Testis (tissue), 3 donors: Measurements from ENCODE around the gene C11orf54. TPM values are rescaled to one million over a fixed set of nuclear protein-coding genes. Genes with fewer than 3 reads are reported as not detected.

Experiments
- DNase-seq: peaks from one replicate; pipeline ENCODE4 v3.0.0-alpha.2; 2019
- H3K27ac ChIP-seq, 2 donors: fragments of 200-600 bp; sonication (generic); one replicate each; pipeline ENCODE4 v1.5.1; 2019
- H3K27me3 ChIP-seq: fragments of 200-600 bp; sonication (generic); one replicate; pipeline ENCODE4 v1.5.1; 2019
- H3K36me3 ChIP-seq: fragments of 200-600 bp; sonication (generic); one replicate; pipeline ENCODE4 v1.5.1; 2017; ENCODE audit warnings: low read depth; ENCODE audit errors: missing control alignments
- H3K4me1 ChIP-seq: fragments of 200-600 bp; sonication (generic); one replicate; pipeline ENCODE4 v1.5.1; 2019
- H3K4me3 ChIP-seq, 2 donors: fragments of 200-600 bp; sonication (generic); one replicate each; pipeline ENCODE4 v1.5.1; 2017 to 2019
- H3K9me3 ChIP-seq: fragments of 200-600 bp; sonication (generic); one replicate; pipeline ENCODE4 v1.5.1; 2017
- POLR2A ChIP-seq: fragments of 450-650 bp; IDR thresholded peaks from one replicate; pipeline ENCODE4 v1.6.1; 2017; ENCODE audit warnings: antibody characterized with exemption, mild to moderate bottlenecking, moderate library complexity
- WGBS, 2 donors: methylation state at CpG; one replicate each; pipeline ENCODE4 v1.1.5; 2018; 5-methylcytosine and 5-hydroxymethylcytosine counted together
- intact Hi-C: fragments of 100-400 bp; cut with DNase I; formaldehyde crosslinking; loops from one replicate; pipeline ENCODE4 v1.15.1; 2023; ENCODE audit warnings: low total_unique reads
- polyA plus RNA-seq: library from polyadenylated mRNA; stranded (reverse); fragments of 350-450 nt; fragmentation: Illumina TruSeq; extraction: RNeasy Lipid Tissue Mini Kit (QIAGEN cat#74804); gene quantifications from one replicate; pipeline ENCODE4 v1.2.3, GENCODE V29; 2014; ENCODE audit warnings: low read depth, low replicate concordance; ENCODE audit not compliant: insufficient read depth
- total RNA-seq, 2 donors: library from RNA; depleted of rRNA; stranded (reverse); fragments of >200 nt; gene quantifications; one replicate each; pipeline ENCODE4 v1.2.3, GENCODE V29; 2016
- TF ChIP-seq, protein P1 (sequence below), 3 experiments: fragments of 450-650 bp in 2 of 3; fragments of 200-600 bp in 1 of 3; sonication (generic) in 1 of 3; IDR thresholded peaks; one replicate each; pipeline ENCODE4 v1.5.1; 2016 to 2019; ENCODE audit warnings: antibody characterized with exemption in 3 of 3, mild to moderate bottlenecking in 2 of 3, moderate library complexity in 1 of 3

Gene C11orf54
- total and polyA plus RNA-seq, 3 donors from 2014 or later: 28.5 to 49.5 (median 32.6) TPM

DNA sequence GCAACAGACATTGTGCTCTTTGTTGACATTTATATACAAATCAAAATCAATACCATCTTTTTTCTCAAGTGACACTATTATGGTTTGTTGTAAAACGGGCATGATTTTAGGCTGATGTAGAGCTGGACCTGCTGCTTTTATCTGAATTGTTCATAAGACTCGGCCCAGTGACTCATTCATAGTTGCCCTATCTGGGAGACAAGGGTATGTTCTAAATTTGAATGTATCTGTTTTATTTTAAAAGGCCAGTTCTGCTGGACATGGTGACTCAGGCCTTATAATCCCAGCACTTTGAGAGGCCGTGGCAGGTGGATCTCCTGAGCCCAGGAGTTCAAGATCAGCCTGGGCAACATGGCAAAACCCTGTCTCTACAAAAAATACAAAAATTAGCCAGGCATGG is 40.6 kb upstream of the C11orf54 start:
- intact Hi-C loops: no loop called here
- no peak for DNase-seq
- H3K36me3 ChIP-seq: peaks cover 3% of the 10 kb centered on the region

DNA sequence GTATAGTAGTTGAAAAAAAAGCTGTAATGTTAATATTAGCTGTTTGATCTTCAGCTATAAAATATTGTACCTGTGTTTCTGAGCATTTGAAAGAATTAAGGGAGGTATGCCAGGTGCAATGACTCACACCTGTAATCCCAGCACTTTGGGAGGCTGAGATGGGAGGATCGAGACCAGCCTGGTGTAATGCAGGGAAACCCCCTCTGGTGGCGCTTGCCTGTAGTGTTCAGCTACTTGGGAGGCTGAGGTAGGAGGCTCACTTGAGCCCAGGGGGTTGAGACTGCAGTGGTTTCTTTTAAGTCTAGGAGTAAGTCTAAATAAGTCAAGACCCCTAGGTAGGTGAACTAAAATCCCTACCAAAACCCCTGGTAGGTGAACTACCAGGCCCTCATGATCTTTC is 37.2 kb upstream of the C11orf54 start:
- Histone ChIP-seq H3K27me3 (no peaks in the 10 kb centered on the region), H3K4me1 (no peaks in the 10 kb centered on the region), H3K36me3 (peaks cover 1% of the 10 kb centered on the region), H3K27ac (no peak overlapping the region), H3K4me3 (no peak overlapping the region), H3K9me3 (no peaks in the 10 kb centered on the region)
- no peak for TF ChIP-seq POLR2A
- TF ChIP-seq, protein P1, sequence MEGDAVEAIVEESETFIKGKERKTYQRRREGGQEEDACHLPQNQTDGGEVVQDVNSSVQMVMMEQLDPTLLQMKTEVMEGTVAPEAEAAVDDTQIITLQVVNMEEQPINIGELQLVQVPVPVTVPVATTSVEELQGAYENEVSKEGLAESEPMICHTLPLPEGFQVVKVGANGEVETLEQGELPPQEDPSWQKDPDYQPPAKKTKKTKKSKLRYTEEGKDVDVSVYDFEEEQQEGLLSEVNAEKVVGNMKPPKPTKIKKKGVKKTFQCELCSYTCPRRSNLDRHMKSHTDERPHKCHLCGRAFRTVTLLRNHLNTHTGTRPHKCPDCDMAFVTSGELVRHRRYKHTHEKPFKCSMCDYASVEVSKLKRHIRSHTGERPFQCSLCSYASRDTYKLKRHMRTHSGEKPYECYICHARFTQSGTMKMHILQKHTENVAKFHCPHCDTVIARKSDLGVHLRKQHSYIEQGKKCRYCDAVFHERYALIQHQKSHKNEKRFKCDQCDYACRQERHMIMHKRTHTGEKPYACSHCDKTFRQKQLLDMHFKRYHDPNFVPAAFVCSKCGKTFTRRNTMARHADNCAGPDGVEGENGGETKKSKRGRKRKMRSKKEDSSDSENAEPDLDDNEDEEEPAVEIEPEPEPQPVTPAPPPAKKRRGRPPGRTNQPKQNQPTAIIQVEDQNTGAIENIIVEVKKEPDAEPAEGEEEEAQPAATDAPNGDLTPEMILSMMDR (IDR thresholded peaks at IDR 0.05): peak in 1 of 3 experiments; percentile 11
- 95 to 100% methylated on average over 2 of the region's 2 CpGs for WGBS, 2 donors
- DNase-seq: no peak
- intact Hi-C loops: no loop called here

More for the DNA sequence above, 40.6 kb upstream of the C11orf54 start:
- TF ChIP-seq, protein P1 (IDR thresholded peaks at IDR 0.05): no peak
- no peak for TF ChIP-seq POLR2A
- H3K27ac ChIP-seq: no peak overlapping the region
- no peak overlapping the region for H3K4me3 ChIP-seq
- H3K27me3 ChIP-seq: no peaks in the 10 kb centered on the region
- no peaks in the 10 kb centered on the region for H3K9me3 ChIP-seq
- 88 to 95% methylated on average over 3 of the region's 3 CpGs for WGBS, 2 donors
- H3K4me1 ChIP-seq: no peaks in the 10 kb centered on the region

DNA sequence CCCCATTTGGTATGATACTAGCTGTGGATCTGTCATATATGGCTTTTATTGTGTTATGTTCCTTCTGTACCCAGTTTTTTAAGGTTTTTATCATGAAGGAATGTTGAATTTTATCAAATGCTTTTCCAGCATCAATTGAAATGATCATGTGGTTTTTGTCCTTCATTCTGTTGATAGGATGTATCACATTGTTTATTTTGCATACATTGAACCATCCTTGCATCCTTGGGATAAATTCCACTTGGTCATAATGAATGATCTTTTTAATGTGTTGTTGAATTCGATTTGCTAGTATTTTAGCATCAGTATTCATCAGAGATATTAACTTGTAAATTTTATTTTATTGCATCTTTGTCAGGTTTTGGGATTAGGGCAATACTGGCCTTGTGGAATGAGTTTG is 31.2 kb upstream of the C11orf54 start:
- Histone ChIP-seq H3K27me3 (no peaks in the 10 kb centered on the region), H3K9me3 (no peaks in the 10 kb centered on the region), H3K4me3 (no peak overlapping the region), H3K36me3 (no peaks in the 10 kb centered on the region), H3K4me1 (no peaks in the 10 kb centered on the region), H3K27ac (no peak overlapping the region)
- 88 to 97% methylated on average over 1 of the region's 1 CpG for WGBS, 2 donors
- TF ChIP-seq, protein P1 (IDR thresholded peaks at IDR 0.05): no peak
- TF ChIP-seq POLR2A: no peak
- DNase-seq: no peak
- intact Hi-C loops: no loop called here

DNA sequence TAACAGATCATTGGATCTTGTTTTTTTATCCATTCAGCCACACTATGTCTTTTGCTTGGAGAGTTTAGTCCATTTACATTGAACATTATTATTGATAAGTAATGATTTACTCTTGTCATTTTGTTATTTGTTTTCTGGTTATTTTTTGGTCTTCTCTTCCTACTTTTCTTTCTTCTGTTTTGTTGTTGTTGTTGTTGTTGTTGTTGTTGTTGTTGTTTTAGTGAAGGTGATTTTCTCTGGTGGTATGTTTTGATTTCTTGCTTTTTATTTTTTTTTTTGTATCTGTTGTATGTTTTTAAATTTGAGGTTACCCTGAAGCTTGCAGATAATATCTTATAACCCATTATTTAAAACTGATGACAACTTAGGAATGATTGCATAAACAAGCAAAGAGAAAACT is 28.8 kb upstream of the C11orf54 start:
- Histone ChIP-seq H3K4me3 (no peak overlapping the region), H3K9me3 (no peaks in the 10 kb centered on the region), H3K27ac (no peak overlapping the region), H3K27me3 (no peaks in the 10 kb centered on the region), H3K4me1 (no peaks in the 10 kb centered on the region), H3K36me3 (no peaks in the 10 kb centered on the region)
- TF ChIP-seq POLR2A: no peak
- TF ChIP-seq, protein P1 (IDR thresholded peaks at IDR 0.05): no peak
- intact Hi-C loops: no loop called here
- DNase-seq: no peak

DNA sequence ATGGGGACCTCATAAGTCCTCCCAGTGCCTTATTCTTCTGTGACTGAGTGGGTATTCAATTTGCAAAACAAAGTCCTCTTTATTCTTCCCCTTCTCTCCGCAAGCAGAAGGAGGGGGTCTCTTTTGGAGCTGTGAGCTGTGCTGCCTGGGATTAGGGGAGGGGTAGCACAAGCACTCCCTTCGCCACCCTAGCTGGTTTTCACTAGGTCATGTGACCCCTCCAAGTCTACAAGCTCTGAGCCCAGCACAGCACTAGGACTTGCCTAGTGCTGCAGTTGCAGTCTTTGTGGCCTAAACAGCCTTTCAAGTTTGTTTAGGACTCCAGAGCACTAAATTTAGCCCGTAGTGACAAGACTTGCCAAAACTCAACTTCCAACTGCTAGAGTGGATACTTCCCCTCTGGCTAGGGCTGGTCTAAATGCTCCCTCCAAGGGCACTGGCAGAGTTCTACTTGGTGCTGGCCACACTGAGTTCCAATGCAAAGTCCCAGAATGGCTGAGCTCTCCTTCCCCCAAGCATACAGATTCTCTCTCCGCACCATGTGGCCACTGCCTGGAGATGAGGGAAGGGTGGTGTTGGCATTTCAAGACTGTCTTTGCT is 25.6 kb upstream of the C11orf54 start:
- H3K27me3 ChIP-seq: no peaks in the 10 kb centered on the region
- WGBS, 2 donors: 80 to 95% methylated on average over 4 of the region's 4 CpGs
- no peak for TF ChIP-seq POLR2A
- TF ChIP-seq, protein P1 (IDR thresholded peaks at IDR 0.05): no peak

More for the DNA sequence above, 25.6 kb upstream of the C11orf54 start:
- no peaks in the 10 kb centered on the region for H3K4me1 ChIP-seq
- H3K9me3 ChIP-seq: no peaks in the 10 kb centered on the region
- H3K4me3 ChIP-seq: no peak overlapping the region
- no peaks in the 10 kb centered on the region for H3K36me3 ChIP-seq
- no peak for DNase-seq
- H3K27ac ChIP-seq: no peak overlapping the region
- intact Hi-C loops: no loop called here
